ENCODE data around the gene SULT2B1.

Gene SULT2B1

DNA sequence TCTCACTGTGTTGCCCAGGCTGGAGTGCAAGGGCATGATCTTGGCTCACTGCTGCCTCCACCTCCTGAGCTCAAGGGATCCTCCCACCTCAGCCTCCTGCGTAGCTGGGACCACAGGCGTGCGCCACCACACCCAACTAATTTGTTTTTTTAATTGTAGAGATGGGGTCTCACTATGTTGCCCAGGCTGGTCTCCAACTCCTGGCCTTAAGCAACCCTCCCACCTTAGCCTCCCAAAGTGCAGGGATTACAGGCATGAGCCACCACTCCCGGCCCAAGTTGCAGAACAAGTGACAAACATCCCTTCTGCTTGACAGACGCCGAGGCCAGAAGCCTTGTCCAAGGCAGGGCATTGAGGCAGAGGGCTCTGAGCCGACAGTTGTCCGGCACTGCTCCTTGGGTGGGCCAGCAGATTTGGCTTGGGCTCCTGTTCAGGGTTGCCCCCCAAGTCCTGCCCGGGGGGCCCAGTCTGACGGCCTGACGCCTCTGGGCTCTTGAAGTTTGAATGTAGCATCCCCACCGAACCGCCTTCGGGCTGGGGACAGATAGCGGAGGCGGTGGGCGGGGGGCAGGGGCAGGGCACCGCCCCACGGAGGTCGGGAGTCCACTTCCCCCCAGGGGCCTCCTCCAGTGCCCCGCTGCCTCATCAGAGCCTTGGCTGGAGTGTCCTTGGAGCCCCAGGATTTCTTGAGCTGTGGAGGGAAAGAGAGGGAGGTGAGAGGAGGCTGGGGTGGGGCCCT, 48.9 kb downstream of the SULT2B1 start:
- DNase-seq (ENCODE audit: low read depth): no peak

- DNase-seq (ENCODE audit: low read depth): no peak
These were observed 51.0 kb downstream of the SULT2B1 start for GRCh38 chr19:48603001-48603400.

DNA sequence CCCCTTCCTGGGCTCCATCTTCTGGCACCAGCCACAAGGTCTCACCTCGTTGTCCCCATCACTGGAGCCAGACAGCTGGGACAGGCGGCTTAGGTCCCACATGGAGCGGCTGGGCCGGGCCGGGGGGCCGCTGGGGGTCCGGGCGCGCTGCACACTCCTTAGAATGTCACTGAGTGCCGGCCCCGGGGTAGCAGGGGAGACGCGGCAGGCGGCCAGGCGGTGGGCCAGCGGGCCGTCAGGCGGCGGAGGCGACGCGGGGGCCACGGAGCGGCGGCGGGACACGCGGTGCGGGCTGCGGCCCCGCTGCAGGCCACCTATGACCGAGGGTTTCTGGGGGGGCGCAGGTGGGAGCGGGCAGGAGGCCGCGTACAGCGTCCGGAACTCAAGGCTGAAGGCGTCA, 51.5 kb downstream of the SULT2B1 start:
- no peak for DNase-seq (ENCODE audit: low read depth)

DNA sequence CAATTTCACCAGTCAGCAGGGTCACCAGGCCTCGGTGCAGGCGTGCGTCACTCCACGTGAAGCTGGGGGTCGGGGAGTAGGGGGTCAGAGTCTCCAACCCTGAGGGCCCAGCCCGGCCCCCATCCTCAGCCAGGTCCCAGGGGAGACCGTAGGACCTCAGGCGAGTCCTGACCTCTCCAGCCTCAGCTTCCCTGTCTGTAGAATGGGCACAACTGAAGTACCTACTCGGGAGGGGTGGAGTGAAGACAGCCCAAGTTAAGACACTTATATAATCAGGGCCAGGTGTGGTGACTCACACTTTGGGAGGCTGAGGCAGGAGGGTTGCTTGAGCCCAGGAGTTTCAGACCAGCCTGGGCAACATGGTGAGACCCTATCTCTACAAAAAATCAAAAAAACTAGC, 51.9 kb downstream of the SULT2B1 start:
- DNase-seq (ENCODE audit: low read depth): no peak

GRCh38 chr19:48606463-48607358, 54.7 kb downstream of the SULT2B1 start, which contains the start of gene SPACA4:
TSS of gene SPACA4 (plus strand) at chr19:48606742. CDS start at chr19:48606979, 237 bp downstream.
- DNase-seq (ENCODE audit: low read depth): no peak

DNA sequence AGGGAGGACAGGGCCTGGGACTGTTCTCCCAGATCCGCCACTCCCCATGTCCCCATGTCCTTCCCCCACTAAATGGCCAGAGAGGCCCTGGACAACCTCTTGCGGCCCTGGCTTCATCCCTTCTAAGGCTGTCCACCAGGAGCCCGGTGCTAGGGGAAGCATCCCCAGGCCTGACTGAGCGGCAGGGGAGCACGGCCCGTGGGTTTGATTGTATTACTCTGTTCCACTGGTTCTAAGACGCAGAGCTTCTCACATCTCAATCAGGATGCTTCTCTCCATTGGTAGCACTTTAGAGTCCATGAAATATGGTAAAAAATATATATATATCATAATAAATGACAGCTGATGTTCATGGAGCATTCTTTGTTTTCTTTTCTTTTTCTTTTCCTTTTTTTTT, 55.4 kb downstream of the SULT2B1 start:
- no peak for DNase-seq (ENCODE audit: low read depth)

- DNase-seq (ENCODE audit: low read depth): no peak
These were observed 56.9 kb downstream of the SULT2B1 start for GRCh38 chr19:48608798-48609263.

GRCh38 chr19:48609571-48610108, 57.7 kb downstream of the SULT2B1 start:
- DNase-seq (ENCODE audit: low read depth): no peak

- no peak for DNase-seq (ENCODE audit: low read depth)
These were observed 59.9 kb downstream of the SULT2B1 start for GRCh38 chr19:48611872-48612271.

DNA sequence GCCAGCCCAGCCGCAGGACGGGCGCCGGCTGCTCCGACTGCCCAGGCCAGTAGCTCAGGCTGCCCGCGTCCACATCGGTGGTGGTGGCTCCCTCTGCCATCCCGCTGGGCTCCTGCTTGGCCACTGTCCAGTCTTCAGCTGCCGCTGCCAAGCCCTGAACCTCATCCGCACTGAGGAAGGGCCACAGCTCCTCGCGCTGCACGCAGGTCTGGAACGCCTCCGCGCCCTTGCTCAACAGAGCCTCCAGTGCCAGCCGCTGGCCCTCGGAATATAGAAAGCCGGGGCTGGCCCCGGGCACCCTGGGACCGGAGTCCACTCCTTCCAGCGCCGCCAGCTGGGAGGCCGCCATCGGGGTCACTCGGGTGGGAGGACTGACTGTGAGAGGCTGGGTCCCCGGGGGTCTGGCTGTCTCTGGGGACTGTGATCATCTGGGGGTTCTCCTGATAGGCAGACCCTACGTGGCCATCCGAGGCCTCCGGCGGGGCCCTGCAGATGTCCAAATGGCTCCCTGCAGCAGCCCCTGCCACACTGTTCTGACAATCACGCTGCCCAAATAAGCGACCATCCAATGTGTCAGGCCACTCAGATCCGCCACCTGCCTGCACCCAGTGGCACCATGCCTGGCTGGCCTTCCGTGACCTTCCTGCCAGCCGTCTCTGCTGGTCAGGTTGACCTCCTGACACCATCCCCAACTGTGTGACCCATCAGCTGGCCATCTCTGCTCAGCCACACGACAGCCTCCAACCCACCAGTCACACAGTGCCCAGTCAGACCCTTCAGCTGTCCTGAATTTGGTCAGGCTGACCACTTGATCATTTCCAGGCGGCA, 61.3 kb downstream of the SULT2B1 start:
- DNase-seq (ENCODE audit: low read depth): no peak

GRCh38 chr19:48613852-48614435, 62.0 kb downstream of the SULT2B1 start:
- DNase-seq (ENCODE audit: low read depth): no peak

- no peak for DNase-seq (ENCODE audit: low read depth)
These were observed 62.7 kb downstream of the SULT2B1 start, which contains the start of gene FAM83E for GRCh38 chr19:48614436-48615230. TSS of gene FAM83E (minus strand) at chr19:48615076. CDS start at chr19:48613372, 1,704 bp downstream.

DNA sequence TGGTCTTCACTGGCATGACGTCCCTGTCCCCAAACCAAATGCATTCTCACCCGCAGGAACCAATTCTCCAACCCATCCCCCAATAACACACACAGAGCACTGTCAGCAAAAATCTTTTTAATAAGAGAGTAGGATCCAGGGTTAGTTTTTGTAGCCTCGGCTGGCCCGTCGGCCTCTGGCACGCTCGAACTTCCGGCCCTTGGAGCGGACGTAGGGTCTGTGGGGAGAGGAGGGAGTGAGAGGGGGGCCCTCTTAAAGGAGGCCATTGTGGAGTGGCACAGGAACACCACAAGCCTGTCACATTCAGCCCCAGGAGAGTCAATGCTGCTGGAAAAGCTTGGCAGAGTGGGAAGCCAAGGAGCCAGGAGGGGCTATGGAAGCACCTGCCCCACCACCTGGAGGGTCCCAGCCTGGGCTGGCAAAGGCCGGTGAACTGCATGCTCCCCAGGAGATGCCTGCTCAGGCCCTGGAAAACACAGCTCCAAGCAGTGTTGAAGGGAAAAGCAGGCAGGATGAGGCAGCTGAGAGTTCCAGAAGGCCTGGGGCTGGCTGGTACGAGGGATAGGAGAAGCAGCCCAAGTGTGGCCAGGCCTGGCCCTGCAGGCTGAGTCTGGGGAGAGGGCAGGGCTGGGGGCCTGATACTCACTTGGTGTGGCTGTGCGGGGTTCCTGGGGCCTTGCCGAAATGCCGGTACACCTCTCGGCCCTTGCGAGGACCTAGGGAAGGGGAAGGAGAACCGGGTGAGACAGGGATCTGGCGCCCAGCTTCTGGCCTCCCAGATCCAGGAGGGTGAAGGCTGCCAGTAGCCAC, 63.5 kb downstream of the SULT2B1 start:
- no peak for DNase-seq (ENCODE audit: low read depth)

- DNase-seq (ENCODE audit: low read depth): no peak
These were observed 64.1 kb downstream of the SULT2B1 start for GRCh38 chr19:48616041-48616436.

DNA sequence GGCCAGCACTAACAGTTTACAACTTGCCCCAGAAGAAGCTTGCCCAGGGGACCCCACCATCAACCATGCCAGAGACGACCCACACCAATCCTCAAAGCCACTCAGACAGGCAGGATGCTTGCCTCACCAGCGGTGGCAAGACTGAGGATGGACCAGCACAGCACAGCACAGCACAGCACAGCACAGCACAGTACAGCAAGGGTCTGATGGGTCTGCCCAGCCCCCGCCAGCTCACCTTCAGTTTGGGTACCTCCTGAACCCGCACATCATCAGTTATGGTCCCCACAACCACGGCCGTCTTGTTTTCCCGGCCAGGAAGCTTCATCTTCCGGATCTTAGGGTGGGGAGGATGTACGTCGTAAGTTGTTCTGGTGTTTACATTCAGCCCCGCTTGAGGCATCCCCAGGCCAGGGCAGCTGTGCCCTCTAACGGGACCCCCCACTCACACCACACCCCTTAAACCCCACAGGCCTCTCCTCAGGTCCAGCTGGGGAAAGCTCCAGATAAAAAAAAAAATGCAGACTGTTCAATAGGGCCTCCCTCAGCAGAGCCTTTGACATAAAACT, 64.6 kb downstream of the SULT2B1 start:
- DNase-seq (ENCODE audit: low read depth): no peak

GRCh38 chr19:48617146-48617937, 65.4 kb downstream of the SULT2B1 start:
- DNase-seq (ENCODE audit: low read depth): no peak

DNA sequence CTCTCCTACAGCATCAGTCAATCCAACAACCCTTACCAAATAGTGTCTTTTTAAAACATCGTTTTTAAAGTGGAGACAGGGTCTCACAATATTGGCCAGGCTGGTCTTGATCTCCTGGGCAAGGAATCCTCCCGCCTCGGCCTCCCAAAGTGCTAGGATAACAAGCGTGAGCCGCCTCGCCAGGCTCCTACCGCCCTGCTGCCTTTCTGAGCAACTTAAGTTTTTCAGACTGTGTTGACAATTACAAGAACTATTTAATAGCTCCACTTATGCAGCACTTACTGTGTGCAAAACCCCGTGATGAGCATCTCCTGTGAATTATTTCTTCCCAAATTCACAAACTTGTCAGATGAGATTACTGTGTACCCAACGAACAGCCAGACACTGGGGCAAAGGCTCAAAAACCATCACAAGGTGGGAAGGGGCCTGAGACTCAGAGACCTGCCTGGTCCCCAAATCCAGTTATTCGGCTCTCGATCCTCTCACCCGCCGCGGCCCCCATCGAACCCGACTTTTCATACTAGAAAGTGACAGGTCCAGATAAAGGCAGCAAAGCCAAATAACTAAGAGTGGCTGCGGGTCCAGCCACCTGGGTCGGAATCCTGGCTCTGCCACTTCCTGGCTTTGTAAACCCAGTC, 66.4 kb downstream of the SULT2B1 start:
- no peak for DNase-seq (ENCODE audit: low read depth)
